ENCODE results near the gene ACVR2B. TPM values are rescaled to one million over a fixed set of nuclear protein-coding genes. Genes with fewer than 3 reads are reported as not detected.

The ACVR2B gene
- total and polyA plus RNA-seq, 2 of the 13 experiments (the other 11 are each of a cell fraction or from before 2014, with no cell fraction given): 10.0 to 12.7 TPM

DNA sequence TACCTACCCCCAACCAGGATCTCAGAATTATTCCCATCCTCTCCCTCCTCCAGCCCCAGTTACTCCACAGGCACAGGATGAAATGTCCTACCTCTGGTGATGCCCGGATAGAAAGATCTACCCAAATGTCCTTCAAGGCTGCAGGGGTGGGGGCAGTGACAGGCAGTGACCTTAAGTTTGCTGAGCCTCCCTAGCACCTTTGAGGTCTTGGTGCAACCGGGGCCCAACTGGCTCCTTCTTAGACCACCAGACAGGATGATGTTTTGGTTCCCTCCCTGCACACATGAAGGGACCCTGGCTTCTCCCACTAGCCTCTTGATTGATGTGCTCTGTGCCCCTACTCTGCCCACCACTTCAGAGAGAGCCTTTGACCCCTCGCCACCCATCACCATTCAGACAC lies 78.8 kb downstream of the ACVR2B start:
- no TSS peak for BruUV-seq (replicated peaks)
- CTCF ChIA-PET (ENCODE audit: low intra/inter-chr PET ratio, low total read pairs): no interaction called here
- Histone ChIP-seq H3K4me2 (ENCODE audit: low read depth, low read length) (no peak overlapping the region), H3K9me3 (ENCODE audit: low read length) (no peaks in the 10 kb centered on the region), H3K27me3 (ENCODE audit: control insufficient read depth in 1 of 2, insufficient read depth in 2 of 2, low read length in 2 of 2) (no peaks in the 10 kb centered on the region), H3K79me2 (ENCODE audit: insufficient read depth, low read length) (no peaks in the 10 kb centered on the region), H3K36me3 (replicated peaks in 1 of 2; ENCODE audit: control insufficient read depth in 1 of 2, insufficient read depth in 2 of 2, low read length in 2 of 2) (no peaks in the 10 kb centered on the region), H3K4me3 (replicated peaks in 1 of 3; ENCODE audit: insufficient read depth in 1 of 3, low read depth in 2 of 3, low read length in 3 of 3) (no peak overlapping the region), H3K4me1 (ENCODE audit: insufficient read depth, low read length) (no peaks in the 10 kb centered on the region), H2AFZ (ENCODE audit: low read length) (no peak overlapping the region), H3K9ac (ENCODE audit: insufficient read depth, low read depth, low read length) (no peak overlapping the region), H3K27ac (ENCODE audit: extremely low read length, insufficient read depth, low read length) (no peak overlapping the region), H4K20me1 (ENCODE audit: insufficient read depth, low read length) (no peaks in the 10 kb centered on the region)
- POLR2A ChIA-PET: no interaction called here
- intact Hi-C loops (cut with micrococcal nuclease; ENCODE audit: unreplicated experiment): no loop called here
- ATAC-seq: no peak
- WGBS (ENCODE audit: low lambda C conversion rate): 73% methylated on average over 3 of the region's 3 CpGs
- DNase-seq (ENCODE audit: low spot score): no peak
- in situ Hi-C loops (cut with HindIII; ENCODE audit: extremely low pct_ligation_motif_present, low pct_unique_long_range_greater_than_20kb): loop anchor here (5.0 kb wide), 1 partner anchor 115 kb away; the partner anchor contains the start of gene SCN5A
- FAIRE-seq: no peak
- no peak for TF ChIP-seq ZNF234 (CRISPR knock-in tag; conservative IDR thresholded peaks at IDR 0.05)
- TF ChIP-seq, protein P1, sequence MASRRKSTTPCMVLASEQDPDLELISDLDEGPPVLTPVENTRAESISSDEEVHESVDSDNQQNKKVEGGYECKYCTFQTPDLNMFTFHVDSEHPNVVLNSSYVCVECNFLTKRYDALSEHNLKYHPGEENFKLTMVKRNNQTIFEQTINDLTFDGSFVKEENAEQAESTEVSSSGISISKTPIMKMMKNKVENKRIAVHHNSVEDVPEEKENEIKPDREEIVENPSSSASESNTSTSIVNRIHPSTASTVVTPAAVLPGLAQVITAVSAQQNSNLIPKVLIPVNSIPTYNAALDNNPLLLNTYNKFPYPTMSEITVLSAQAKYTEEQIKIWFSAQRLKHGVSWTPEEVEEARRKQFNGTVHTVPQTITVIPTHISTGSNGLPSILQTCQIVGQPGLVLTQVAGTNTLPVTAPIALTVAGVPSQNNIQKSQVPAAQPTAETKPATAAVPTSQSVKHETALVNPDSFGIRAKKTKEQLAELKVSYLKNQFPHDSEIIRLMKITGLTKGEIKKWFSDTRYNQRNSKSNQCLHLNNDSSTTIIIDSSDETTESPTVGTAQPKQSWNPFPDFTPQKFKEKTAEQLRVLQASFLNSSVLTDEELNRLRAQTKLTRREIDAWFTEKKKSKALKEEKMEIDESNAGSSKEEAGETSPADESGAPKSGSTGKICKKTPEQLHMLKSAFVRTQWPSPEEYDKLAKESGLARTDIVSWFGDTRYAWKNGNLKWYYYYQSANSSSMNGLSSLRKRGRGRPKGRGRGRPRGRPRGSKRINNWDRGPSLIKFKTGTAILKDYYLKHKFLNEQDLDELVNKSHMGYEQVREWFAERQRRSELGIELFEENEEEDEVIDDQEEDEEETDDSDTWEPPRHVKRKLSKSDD (CRISPR knock-in tag; IDR thresholded peaks at IDR 0.05; ENCODE audit: low read depth): no peak
- TF ChIP-seq ZNF672 (CRISPR knock-in tag; IDR thresholded peaks at IDR 0.05): no peak
- TF ChIP-seq SETDB1 (CRISPR knock-in tag; IDR thresholded peaks at IDR 0.05; ENCODE audit: borderline replicate concordance): no peak
- TF ChIP-seq CEBPB (IDR thresholded peaks at IDR 0.05; ENCODE audit: borderline replicate concordance, low read depth, low read length): no peak
- no peak for TF ChIP-seq NCOA2 (CRISPR knock-in tag; IDR thresholded peaks at IDR 0.05)
- no peak for TF ChIP-seq ZNF224 (CRISPR knock-in tag; IDR thresholded peaks at IDR 0.05)
- TF ChIP-seq RBFOX2 (IDR thresholded peaks at IDR 0.05; ENCODE audit: low read depth, low read length): no peak
- no peak for TF ChIP-seq GATAD2A (CRISPR knock-in tag; IDR thresholded peaks at IDR 0.05)
- no peak for TF ChIP-seq FIP1L1 (IDR thresholded peaks at IDR 0.05; ENCODE audit: borderline replicate concordance, insufficient read depth, low read depth, low read length)
- TF ChIP-seq, protein P2, sequence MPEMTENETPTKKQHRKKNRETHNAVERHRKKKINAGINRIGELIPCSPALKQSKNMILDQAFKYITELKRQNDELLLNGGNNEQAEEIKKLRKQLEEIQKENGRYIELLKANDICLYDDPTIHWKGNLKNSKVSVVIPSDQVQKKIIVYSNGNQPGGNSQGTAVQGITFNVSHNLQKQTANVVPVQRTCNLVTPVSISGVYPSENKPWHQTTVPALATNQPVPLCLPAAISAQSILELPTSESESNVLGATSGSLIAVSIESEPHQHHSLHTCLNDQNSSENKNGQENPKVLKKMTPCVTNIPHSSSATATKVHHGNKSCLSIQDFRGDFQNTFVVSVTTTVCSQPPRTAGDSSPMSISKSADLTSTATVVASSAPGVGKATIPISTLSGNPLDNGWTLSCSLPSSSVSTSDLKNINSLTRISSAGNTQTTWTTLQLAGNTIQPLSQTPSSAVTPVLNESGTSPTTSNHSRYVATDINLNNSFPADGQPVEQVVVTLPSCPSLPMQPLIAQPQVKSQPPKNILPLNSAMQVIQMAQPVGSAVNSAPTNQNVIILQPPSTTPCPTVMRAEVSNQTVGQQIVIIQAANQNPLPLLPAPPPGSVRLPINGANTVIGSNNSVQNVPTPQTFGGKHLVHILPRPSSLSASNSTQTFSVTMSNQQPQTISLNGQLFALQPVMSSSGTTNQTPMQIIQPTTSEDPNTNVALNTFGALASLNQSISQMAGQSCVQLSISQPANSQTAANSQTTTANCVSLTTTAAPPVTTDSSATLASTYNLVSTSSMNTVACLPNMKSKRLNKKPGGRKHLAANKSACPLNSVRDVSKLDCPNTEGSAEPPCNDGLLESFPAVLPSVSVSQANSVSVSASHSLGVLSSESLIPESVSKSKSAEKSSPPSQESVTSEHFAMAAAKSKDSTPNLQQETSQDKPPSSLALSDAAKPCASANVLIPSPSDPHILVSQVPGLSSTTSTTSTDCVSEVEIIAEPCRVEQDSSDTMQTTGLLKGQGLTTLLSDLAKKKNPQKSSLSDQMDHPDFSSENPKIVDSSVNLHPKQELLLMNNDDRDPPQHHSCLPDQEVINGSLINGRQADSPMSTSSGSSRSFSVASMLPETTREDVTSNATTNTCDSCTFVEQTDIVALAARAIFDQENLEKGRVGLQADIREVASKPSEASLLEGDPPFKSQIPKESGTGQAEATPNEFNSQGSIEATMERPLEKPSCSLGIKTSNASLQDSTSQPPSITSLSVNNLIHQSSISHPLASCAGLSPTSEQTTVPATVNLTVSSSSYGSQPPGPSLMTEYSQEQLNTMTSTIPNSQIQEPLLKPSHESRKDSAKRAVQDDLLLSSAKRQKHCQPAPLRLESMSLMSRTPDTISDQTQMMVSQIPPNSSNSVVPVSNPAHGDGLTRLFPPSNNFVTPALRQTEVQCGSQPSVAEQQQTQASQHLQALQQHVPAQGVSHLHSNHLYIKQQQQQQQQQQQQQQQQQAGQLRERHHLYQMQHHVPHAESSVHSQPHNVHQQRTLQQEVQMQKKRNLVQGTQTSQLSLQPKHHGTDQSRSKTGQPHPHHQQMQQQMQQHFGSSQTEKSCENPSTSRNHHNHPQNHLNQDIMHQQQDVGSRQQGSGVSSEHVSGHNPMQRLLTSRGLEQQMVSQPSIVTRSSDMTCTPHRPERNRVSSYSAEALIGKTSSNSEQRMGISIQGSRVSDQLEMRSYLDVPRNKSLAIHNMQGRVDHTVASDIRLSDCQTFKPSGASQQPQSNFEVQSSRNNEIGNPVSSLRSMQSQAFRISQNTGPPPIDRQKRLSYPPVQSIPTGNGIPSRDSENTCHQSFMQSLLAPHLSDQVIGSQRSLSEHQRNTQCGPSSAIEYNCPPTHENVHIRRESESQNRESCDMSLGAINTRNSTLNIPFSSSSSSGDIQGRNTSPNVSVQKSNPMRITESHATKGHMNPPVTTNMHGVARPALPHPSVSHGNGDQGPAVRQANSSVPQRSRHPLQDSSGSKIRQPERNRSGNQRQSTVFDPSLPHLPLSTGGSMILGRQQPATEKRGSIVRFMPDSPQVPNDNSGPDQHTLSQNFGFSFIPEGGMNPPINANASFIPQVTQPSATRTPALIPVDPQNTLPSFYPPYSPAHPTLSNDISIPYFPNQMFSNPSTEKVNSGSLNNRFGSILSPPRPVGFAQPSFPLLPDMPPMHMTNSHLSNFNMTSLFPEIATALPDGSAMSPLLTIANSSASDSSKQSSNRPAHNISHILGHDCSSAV (CRISPR knock-in tag; IDR thresholded peaks at IDR 0.05; ENCODE audit: borderline replicate concordance): no peak
- no peak for TF ChIP-seq ARNT (IDR thresholded peaks at IDR 0.05)
- TF ChIP-seq ZNF879 (CRISPR knock-in tag; IDR thresholded peaks at IDR 0.05): no peak
- TF ChIP-seq POLR2A (IDR thresholded peaks at IDR 0.05; ENCODE audit: insufficient read depth in 1 of 2, low read depth in 2 of 2, low read length in 2 of 2): no peak
- no peak for TF ChIP-seq KLF11 (CRISPR knock-in tag; IDR thresholded peaks at IDR 0.05)
- no peak for TF ChIP-seq RFX5 (IDR thresholded peaks at IDR 0.05; ENCODE audit: low read depth, low read length)
- no peak for TF ChIP-seq ZBTB1 (CRISPR knock-in tag; IDR thresholded peaks at IDR 0.05; ENCODE audit: borderline replicate concordance)
- no peak for TF ChIP-seq HCFC1 (IDR thresholded peaks at IDR 0.05; ENCODE audit: low read depth, low read length)

Measured in HepG2 (cell line).